Measurements from ENCODE around the gene SLC4A1AP.
"Not testable (repeated sequence)": the region's sequence is repeated elsewhere in the genome, so short reads cannot be mapped to it uniquely, and the experiment has no call there.

The SLC4A1AP gene, protein sequence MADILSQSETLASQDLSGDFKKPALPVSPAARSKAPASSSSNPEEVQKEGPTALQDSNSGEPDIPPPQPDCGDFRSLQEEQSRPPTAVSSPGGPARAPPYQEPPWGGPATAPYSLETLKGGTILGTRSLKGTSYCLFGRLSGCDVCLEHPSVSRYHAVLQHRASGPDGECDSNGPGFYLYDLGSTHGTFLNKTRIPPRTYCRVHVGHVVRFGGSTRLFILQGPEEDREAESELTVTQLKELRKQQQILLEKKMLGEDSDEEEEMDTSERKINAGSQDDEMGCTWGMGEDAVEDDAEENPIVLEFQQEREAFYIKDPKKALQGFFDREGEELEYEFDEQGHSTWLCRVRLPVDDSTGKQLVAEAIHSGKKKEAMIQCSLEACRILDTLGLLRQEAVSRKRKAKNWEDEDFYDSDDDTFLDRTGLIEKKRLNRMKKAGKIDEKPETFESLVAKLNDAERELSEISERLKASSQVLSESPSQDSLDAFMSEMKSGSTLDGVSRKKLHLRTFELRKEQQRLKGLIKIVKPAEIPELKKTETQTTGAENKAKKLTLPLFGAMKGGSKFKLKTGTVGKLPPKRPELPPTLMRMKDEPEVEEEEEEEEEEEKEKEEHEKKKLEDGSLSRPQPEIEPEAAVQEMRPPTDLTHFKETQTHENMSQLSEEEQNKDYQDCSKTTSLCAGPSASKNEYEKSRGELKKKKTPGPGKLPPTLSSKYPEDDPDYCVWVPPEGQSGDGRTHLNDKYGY

DNA sequence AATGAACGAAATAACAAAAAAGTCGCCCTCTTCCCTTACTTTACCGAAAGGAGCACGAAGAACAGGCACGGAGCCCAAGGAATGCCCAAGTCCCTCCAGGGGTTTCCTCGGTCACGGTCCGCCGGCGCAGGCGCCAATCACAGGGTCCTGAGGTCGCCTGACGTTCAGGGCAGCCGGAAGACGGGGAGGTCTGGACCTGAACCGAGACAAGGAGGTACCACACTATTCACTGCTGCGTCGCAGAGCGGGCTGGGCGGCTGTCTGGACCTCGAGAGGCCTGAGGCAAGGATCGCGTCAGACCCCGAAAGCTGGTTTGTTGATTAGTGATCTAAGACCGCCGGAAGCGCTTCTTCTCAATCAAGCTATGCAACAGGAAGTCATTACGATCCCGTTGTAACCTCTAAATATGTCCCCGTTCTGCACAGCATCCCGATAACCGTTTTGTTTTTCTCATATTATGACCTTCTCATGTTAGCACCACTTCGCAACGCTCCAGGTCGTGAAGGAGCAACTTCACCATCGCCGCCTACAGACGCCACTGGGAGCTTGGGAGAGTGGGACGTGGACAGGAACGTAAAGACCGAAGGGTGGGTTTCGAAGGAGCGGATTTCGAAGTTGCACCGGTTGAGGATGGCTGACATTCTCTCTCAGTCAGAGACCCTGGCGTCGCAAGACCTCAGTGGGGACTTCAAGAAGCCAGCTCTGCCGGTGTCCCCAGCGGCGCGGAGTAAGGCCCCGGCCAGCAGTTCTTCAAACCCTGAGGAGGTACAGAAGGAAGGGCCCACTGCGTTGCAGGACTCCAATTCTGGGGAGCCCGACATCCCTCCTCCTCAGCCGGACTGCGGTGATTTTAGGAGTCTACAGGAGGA lies at the start of gene SLC4A1AP, which contains the start of gene SUPT7L:
SLC4A1AP (plus strand) TSS at position 605 of the 869 bp plus-strand sequence; CDS start at position 631, 26 bp downstream.
SUPT7L (minus strand) TSS at position 330 of the 869 bp plus-strand sequence. CDS start 1,422 bp downstream, outside the sequence.
- peak; percentile 94 for DNase-seq

DNA sequence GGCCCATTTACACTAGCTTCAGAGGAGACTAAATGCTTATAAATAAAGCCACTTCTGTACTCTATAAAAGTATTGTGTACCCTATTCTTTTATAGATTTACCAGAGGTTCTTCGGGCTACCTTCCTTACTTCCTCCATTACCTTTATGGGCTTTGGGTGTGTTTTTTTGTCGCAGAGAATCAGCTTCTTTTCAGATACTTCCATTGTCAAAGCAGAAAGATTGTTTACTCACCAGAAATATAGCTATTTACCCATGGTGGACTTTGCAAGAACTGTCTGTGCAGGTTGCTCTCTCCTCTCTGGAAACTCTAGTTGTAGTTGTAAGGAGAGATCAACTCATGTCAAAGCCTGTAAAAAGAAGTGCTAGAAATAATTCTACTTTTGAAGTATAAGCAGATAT lies 49.7 kb upstream of the SLC4A1AP start:
- no peak for DNase-seq

GRCh38 chr2:27615316-27615715 lies 48.4 kb upstream of the SLC4A1AP start:
- DNase-seq = no peak

GRCh38 chr2:27621524-27621923 lies 42.2 kb upstream of the SLC4A1AP start:
- no peak for DNase-seq

DNA sequence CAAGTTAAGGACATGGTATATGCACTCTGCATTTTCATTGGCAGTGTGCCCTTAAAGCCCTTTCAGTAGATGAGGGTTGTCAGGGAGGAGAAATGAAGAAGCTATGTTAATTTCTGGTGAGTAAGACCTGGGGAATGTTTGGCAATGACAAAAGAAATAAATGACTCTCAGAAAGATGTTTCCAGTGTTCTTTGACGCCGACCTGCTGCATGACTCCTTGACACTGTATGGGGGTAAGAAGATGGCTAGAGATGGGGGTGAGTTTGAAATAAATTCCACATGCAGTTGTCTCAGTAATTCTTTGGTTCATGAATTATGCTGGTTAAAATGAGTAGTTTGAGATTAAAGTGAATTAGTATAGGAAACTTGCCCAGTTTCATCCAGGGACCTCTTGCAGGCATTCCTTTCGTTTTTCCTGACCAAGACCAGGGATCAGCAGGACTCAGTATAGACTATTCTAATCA lies 40.7 kb upstream of the SLC4A1AP start:
- no peak for DNase-seq

DNA sequence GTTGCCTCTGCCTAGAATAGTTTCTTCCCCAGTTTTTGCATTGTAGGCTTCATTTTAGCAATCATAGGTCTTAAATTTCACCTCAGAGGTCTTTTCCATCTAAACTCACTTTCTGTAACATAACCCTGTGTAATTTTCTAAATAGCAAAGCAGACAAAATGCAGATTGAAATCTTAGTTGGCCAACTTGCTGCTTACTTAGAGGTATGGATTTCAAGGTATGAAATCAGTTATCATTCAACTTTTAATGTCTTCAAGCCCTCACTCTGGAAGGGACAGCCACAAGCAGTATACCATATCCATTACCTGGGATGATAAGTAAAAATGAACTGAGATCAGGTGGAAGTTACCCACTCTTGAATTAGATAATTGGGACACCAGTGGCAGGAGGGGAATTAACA lies 38.7 kb upstream of the SLC4A1AP start:
- no peak for DNase-seq

- not testable (repeated sequence) for DNase-seq
Measured at GRCh38 chr2:27626323-27626722, 37.4 kb upstream of the SLC4A1AP start.

- peak; percentile 10 for DNase-seq
Measured at GRCh38 chr2:27626921-27627320, 36.8 kb upstream of the SLC4A1AP start.

- peak; percentile 23 for DNase-seq
Measured at GRCh38 chr2:27627963-27628766, 35.5 kb upstream of the SLC4A1AP start.

DNA sequence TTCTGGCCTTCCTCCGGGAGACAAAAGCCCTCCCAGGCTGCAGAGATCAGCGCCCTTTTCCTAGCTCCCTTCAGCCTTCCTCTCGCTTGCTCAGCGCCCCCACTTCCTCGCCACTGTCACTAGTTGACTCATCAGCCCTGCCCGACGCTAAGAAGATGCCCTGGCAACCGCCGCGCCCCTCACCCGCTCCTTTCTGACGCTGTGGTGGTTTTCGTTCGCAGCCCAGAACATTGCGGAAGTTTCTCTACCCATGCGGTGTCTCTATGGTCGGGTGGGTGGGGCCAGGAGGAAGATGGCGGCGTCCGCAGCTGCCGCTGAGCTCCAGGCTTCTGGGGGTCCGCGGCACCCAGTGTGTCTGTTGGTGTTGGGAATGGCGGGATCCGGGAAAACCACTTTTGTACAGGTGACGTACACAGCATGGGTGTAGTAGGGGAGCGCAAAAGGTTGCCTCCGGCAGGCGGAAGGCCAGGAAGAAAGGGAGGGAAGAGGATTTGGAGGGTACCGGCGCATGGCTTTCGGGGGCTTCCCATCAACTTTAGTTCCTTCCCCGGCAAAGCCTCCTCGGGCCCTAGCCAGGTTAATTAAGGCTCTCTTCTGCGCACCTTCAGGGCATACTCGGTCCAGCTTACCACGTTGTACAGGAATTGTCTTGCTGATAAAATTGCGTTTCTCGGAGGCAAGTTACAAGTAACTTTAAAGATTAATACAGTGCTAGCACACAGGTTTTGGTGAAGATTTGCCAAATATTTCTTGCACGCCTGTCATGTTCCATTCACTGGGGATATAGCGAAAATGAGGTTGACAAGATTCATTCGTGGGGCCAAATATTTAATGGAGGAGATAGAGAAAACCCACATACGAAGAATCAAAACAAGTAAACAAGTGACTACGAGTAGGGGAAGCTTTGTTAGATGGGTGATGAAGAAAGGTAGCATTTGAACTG lies 34.7 kb upstream of the SLC4A1AP start, which contains the start of the genes CCDC121 and GPN1:
CCDC121 (minus strand) TSS at position 246 of the 943 bp plus-strand sequence. CDS start 1,213 bp downstream, outside the sequence.
GPN1 (plus strand) TSS at position 284 of the 943 bp plus-strand sequence; CDS start at position 293, 9 bp downstream.
- DNase-seq = peak; percentile 98

DNA sequence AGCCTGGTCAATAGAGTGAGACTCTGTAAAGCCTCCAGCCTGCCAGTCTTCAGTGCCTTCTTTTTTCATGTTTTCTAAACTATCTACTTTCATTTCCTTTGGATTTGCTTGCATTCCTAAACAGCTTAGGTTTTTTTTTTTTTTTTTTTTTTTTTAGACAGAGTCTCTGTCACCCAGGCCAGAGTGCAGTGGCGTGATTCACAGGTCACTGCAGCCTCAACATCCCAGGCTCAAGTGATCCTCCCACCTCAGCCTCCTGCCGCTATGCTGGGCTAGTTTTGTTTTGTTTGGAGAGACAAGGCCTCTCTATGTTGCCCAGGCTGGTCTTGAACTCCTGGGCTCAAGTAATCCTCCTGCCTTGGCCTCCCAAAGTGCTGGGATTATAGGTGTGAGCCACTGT lies 33.4 kb upstream of the SLC4A1AP start:
- DNase-seq = not testable (repeated sequence)

DNA sequence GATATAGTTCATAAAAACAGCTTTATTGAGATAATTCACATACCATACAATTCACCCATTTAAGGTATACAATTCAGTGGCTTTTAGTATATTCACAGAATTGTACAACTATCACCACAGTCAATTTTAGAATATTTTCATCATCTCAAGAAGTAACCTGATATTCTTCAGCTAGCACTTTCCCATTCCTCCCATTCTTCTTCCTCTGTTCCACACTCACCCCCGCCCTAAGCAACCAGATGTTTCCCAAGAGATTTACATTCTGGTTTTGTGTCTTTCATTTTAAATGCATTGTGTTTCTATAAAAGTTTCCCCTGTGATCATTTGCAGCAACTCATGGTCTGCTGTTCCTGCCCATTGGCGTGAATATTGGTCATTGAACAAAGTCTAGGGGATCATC lies 29.4 kb upstream of the SLC4A1AP start:
- DNase-seq = no peak

DNA sequence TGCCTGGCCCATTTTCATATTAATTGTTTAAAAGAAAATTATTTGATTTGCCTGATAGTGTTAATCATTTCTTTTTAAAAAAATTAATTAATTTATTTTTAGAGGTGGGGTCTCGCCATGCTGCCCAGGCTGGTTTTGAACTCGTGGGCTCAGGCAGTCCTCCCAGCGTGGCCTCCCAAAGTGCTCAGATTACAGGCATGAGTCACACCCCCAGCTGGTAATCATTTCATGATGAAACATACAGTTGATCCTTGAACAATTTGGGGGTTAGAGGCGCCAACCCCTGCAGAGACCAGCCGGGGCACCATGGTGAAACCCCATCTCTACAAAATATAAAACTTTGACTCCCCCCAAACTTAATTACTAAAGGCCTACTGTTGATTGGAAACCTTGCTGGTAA lies 26.9 kb upstream of the SLC4A1AP start:
- DNase-seq = no peak

DNA sequence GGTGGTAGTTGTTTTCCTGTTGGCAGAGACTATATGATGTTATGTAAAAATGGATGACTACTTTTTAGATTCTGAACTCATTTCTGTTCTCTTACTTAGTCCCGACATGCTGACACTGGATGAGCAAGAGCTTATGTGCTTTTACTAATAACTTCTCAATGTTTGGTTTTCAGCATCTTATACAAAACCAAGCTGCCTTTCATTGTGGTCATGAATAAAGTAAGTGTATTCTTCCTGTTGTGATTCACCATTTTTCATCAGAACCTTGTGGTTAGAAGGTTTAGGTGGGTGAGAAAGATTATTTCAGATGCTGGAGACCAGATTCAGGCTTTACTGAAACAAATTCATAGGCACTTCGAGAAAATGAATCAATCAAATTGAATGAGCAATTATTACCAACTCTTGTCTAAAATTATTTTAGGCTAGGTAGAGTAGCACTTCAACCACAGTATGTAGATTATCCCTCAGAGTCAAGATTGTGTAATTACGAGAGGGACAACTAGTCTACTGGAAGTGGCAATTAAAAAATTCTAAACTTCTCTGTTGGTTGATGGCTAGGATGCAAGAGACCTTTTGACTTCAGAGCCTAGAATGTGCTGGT lies 25.6 kb upstream of the SLC4A1AP start:
- no peak for DNase-seq

DNA sequence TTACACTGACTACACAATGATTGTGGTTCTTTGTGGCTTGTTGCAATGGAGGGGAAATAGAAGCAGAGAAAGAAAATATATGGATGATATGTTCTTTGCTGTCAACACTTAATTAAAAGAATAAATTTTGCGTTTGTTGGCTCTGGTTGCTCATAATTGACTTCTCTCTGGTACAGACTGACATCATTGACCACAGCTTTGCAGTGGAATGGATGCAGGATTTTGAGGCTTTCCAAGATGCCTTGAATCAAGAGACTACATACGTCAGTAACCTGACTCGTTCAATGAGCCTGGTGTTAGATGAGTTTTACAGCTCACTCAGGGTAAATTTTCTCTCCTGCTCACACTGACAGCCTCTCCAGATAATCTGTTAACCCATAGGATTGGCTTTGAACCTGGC lies 25.0 kb upstream of the SLC4A1AP start:
- no peak for DNase-seq

DNA sequence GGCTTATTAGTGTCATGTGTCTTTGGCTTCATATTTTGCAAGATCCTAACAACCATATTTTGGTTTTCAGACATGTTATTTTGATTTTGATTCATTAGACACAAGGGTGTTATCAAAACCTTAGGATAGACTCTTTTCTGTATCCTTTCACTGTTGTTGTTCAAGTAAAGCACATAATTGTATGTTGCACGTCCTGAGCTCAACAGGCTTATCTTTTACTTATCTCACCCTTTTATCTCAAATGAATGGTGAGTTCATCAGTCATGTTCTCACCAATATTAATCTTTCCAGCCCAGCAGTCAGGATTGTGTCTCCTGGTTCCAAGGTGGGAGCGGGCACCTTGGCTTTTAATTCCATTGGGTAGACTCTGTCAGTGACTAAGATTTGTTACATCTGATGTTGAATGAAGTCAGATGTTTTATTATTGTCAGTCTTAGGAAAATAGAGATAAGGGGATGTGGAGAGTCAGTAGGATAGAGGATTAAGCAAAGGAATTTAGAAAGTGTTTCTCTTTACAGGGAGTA lies 22.9 kb upstream of the SLC4A1AP start:
- no peak for DNase-seq

DNA sequence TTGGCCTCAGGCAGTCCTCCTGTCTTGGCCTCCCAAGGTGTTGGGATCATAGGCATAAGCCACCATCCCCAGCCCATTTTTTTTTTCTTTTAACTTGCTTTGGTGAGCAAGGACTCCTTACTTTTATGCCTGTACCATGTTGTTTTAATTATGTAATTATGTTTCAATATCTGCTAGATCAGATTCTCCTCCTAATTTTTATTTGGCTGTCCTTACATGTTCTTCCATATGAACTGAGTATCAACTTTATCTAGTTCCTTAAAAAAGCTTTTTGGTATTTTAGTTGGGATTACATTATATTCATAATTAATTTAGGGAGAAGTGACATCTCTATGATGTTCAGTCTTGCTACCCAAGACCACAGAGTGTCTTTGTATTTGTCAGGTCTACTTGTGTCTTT lies 18.5 kb upstream of the SLC4A1AP start:
- DNase-seq = no peak

DNA sequence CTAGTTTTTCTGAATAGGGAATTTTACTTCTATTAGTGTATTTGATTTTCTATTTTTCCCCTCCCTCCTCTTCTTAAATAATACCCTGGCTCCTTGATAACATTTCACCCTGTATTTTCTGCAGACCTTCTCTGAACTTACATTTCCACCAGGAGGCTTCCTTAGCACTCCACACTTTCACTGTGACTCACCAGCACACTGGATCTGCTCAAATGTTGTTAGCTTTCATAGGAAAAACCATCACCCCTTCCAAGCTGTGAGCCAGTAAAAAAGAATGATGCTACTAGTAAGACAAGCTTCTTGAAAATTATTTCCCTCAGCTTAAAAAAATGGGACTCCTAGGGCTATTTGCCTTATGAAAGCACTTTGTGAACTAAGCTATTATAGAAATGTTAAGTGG lies 16.4 kb upstream of the SLC4A1AP start:
- no peak for DNase-seq

- no peak for DNase-seq
Measured at GRCh38 chr2:27647737-27648136, 16.0 kb upstream of the SLC4A1AP start.

GRCh38 chr2:27651056-27651455 lies 12.6 kb upstream of the SLC4A1AP start:
- DNase-seq = no peak
